Lower leg skin (tissue), 3 donors: ENCODE results near the gene RNF145.

Source experiments
- POLR2A ChIP-seq, 2 donors: fragments of 450-650 bp; IDR thresholded peaks; one replicate each; pipeline ENCODE4 v1.6.1; 2016 to 2017; ENCODE audit warnings: antibody characterized with exemption in 2 of 2, mild to moderate bottlenecking in 1 of 2, moderate library complexity in 1 of 2
- TF ChIP-seq, protein P1 (sequence below), 3 donors: fragments of 450-650 bp; IDR thresholded peaks; one replicate each; pipeline ENCODE4 v1.5.1; 2016; ENCODE audit warnings: antibody characterized with exemption in 3 of 3, mild to moderate bottlenecking in 3 of 3, moderate library complexity in 2 of 3

DNA sequence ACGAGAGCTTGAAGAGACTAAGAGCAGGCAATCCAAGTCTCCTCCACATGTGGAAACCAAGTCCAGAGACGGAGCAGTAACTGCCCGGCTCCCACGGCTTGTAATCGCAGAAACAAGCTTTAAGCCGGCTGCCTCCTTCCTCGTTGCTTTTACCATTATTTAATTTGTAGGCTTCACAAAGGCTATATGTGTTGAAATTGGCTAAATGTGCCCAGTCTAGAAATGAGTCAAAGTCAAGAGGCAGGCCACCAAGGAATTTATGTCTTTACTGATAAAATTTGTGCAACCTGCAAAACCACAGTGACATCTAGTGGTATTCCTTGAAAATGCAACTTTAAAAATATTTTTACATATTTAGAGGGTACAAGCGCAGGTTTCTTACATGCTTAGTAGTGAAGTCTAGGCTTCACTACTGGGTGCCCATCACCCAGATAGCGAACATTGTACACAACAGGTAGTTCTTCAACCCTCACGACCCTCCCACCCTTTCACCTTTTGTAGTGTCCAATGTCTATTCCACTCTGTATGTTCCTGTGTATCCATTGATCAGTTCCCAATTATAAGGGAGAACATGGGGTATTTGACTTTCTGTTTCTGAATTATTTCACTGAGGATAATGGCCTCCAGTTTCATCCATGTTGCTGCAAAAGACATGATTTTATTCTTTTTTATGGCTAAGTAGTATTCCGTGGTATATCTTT, 76.2 kb downstream of the RNF145 start:
- TF ChIP-seq, protein P1, sequence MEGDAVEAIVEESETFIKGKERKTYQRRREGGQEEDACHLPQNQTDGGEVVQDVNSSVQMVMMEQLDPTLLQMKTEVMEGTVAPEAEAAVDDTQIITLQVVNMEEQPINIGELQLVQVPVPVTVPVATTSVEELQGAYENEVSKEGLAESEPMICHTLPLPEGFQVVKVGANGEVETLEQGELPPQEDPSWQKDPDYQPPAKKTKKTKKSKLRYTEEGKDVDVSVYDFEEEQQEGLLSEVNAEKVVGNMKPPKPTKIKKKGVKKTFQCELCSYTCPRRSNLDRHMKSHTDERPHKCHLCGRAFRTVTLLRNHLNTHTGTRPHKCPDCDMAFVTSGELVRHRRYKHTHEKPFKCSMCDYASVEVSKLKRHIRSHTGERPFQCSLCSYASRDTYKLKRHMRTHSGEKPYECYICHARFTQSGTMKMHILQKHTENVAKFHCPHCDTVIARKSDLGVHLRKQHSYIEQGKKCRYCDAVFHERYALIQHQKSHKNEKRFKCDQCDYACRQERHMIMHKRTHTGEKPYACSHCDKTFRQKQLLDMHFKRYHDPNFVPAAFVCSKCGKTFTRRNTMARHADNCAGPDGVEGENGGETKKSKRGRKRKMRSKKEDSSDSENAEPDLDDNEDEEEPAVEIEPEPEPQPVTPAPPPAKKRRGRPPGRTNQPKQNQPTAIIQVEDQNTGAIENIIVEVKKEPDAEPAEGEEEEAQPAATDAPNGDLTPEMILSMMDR (IDR thresholded peaks at IDR 0.05) = no peak
- TF ChIP-seq POLR2A (IDR thresholded peaks at IDR 0.05) = no peak
